GM19023 (cell line): ENCODE results near the gene RANBP1.

Experiments
- ATAC-seq: cut with Tn5 transposase; IDR thresholded peaks from one replicate; pipeline ENCODE4 v1.9.1; 2021; ENCODE audit warnings: mild to moderate bottlenecking, moderate library complexity; ENCODE audit not compliant: unreplicated experiment

RANBP1 gene

GRCh38 chr22:20087319-20088262 lies 28.3 kb upstream of the RANBP1 start:
- no peak for ATAC-seq

DNA sequence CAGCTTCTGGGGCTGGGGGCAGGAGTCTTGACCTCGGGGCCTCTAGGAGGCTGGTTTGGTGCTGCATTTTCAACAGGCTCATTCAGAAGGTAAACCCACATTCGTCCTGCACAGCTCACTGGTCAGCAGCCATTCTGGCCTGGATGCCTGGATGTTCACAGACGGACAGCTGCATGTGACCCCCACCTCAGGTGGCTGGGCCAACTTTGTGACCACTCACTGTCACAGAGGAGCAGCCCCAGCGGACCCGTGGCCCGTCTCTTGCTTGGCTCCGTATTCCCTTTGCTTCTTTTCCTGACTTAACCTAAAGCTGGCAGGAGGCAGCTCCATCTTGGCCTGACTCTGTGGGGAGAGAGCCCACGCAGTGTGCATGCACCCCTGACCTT lies 27.6 kb upstream of the RANBP1 start:
- no peak for ATAC-seq

DNA sequence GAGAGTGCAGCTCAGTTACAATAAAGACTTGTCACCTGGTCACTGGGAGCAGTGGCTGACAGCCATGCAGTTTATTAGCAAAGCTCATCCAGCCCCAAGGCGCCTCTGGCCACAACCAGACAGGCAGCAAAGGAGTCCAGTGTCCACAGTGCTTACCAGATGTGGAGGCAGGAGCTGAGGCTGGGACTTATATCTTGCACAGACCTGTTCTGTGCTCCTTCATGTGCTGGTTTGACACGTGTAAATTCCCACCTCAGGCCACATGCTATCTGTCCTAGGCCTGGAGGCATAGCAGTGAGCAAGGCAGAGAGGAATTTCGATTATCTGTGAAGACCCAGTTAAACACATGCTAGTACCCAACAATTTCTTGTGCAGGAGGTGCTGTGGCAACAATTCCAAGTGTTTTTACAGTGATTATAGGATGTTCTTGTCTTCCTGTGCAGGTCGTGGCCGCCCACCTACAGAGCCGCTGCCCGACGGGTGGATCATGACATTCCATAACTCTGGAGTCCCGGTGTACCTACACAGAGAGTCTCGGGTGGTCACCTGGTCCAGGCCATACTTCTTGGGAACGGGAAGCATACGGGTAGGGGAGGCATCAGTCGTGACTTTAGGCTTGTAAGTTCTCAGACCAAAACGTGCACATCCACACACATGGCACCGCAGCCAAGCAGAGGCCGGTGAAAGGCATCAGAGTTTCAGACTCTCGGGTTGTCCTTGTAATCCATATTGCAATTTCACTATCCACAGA lies 26.5 kb upstream of the RANBP1 start:
- ATAC-seq, result no peak

DNA sequence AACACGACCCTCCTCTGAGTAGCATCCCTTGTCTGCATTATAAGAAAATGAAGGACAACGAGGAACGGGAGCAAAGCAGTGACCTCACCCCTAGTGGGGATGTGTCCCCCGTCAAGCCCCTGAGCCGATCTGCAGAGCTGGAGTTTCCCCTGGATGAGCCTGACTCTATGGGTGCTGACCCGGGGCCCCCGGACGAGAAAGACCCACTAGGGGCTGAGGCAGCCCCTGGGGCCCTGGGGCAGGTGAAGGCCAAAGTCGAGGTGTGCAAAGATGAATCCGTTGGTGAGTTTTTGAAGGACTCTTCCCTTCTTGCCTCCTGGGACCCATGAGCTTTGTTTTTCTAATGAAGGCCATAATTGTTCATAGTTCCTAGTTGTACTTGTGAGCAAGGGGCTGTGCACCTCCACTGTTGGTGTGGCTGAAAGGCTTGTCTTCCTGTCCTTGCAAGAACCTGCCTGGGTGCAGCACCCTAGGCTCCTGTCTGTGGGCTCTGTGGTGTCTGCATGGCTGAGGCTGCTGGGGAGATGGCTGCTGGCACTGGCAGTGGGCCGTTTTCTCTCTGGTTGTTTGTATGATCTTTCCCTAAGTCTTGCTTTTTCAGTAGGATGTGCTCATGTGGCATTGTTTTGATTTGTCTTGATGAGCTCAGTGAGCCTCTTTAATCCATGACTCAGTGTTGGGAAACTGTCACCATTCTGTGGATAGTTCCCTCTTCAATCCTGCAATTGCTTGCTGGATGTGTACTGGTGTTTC lies 25.8 kb upstream of the RANBP1 start:
- ATAC-seq, result no peak

DNA sequence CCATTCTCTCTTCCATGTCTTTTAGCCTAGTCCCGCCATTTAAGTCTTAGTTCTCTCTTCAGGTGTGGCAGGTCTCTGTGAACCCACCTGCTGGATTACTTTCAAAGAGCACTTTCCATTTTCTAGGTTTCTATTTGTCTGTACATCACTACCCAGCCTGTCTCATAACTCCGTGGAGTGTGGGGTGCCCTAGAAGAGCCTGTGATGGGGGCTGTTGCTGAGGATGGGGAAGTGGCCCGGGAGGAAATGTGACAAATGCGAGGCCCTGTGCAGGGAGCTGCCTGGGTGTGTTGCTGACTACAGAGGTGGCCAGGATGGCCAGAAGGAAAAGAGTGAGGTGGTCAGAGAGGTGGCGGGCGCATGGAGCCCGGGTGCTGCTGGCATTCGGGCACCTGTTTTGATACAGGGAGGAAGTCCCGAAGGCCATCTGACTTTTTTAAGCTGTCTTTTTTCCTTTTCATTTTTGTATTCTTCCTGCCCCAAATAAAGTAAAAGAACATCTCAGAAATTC lies 25.1 kb upstream of the RANBP1 start:
- ATAC-seq, result no peak

GRCh38 chr22:20091690-20092476 lies 24.0 kb upstream of the RANBP1 start:
- ATAC-seq, result no peak

DNA sequence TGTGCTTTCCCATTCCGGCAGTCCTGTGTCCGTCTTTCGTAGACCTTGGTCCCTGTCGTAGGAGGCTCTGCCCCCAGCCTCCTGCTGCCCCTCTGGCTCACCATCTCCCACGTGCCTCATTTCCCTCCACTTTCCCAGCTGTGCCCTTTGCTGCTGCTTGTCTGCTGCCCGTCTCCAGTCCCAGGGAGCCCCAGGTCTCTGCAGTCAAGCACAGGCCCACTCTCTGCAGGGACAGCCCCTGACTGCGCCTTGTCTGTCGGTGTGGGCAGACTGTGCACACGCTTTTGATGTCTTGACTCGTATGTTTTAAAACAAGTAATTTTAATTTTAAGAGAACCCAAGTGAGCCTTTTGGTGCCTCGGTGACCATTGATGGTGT lies 23.4 kb upstream of the RANBP1 start:
- no peak for ATAC-seq

DNA sequence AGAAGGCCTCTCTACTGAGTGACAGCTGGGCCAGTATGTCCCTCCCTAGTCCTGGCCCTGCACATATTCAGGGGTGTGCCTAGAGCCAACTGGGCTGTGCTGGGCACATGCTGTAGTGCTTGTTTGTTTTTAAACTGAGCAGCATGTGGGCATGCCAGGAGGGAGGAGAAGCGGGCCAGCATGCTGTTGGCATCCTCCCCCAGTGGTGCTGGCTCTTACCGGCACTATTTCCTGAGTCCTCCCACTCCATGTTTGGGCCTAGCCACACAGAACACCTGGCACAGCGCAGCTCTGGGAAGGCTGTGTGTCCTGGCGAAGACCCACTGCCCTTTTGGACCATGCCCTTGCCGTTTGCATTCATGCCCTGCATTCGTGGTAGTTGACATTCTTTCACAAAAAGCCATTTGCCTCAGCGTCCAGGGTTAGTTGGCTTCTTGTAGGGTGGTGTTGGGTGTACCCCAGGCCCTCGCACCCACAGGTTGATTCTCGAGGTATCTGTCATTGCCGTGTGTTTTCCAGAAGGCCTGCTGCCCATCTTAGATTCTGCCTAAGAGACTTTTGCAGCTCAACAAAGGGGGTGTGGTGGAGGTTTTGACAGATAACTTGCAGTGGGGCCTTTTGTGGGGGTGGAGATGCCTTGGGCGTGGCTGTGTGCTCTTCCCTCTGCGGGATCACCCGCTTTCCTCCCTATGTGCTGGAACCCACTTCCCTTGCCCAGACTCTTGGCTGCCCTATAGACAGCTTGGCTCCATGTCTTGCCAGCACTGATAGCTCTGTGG lies 22.3 kb upstream of the RANBP1 start:
- no peak for ATAC-seq

- no peak for ATAC-seq
Observed at GRCh38 chr22:20094197-20094807, 21.6 kb upstream of the RANBP1 start.

DNA sequence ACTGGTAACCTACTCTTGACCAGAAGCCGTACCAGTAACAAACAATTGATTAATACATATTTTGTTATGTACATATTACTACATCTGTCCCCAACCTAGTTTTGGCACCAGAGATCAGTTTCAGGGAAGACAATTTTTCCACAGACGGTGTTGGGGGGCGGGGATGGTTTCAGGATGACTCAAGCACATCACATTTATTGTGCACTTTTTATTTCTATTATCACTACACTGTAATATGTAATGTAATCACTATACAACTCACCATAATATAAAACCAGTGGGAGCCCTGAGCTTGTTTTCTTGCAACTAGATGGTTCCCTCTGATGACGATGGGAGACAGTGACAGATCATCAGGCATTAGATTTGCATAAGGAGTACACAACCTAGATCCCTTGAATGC lies 20.4 kb upstream of the RANBP1 start:
- no peak for ATAC-seq

- no peak for ATAC-seq
Observed at GRCh38 chr22:20096574-20097420, 19.1 kb upstream of the RANBP1 start.

DNA sequence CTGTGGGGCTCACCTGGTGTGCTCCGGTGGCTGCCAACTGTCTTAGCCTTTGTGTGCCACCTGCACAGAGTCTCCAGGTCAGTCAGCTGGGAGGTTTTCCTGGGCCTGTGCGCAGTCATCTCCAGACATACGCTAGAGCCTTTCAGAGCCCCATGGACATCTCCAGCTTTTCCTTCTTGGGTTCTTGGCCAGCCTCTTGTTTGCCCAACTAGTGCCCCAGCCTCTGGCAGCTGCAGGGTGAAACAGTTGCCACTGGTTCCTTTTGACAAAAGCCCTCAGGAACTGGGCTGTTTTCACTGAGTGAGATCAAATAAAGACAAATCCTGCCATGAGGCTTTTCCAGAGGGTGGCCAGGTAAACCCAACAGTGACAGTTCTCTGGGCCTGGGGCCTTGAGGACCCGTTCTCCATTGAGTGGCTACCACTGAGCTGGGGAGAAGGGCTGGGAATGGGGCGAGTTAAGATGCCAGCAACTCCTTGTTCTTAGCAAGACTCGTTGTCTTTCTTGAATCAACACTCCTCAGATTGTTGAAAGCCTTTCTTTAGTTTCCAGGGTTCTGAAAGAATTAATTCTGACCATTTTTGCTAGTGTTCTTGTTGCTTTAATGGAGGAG lies 16.7 kb upstream of the RANBP1 start:
- no peak for ATAC-seq

DNA sequence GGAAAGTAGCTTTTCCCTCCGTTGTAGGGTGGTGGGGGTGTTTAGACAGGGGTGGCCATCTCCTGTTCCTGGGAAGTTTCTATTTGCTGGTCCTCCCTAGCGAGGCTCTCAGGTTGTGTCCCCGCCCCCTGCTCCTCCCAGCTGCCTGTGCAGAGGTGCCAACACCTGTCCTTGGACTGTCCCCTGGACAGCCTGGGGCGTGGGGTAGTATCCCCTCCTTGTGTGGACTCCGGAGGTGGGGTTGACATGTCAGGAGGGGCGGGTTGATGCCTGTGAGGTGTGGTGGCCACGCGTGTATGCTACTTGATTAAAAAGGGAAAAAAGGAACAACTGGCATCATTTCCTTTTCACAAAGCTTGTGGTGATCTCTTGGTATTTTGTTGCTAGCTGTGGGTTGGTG lies 14.3 kb upstream of the RANBP1 start:
- no peak for ATAC-seq

DNA sequence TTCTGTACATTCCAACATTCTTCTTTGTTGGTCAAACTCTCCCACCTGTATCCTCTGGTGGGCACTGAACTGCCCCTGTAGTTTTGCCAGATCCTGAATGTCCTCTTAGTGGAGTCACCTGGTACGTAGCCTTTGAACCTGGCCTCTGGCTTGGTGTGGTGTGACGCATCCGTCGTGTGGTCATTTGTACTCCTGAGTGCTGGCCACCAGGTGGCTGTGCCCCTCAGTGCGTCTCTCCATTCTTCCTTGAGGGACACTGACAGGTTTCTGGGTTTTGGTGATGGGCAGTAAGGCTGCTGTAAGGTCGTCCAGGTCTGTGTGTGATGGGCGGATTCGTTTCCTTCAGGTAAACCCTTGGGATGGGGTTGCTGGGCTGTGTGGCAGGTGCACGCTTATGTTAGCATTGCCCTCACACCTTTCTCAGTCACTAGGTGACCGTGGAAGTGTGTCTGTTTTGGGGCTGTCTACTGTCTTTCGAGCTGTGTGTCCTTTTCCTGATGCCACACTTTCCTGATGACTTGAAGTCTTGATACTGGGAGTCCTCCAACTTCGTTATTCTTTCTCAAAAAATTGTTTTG lies 13.6 kb upstream of the RANBP1 start:
- no peak for ATAC-seq

- ATAC-seq, result no peak
Observed at GRCh38 chr22:20105456-20106204, 10.3 kb upstream of the RANBP1 start.

GRCh38 chr22:20106205-20106848 lies 9.6 kb upstream of the RANBP1 start:
- no peak for ATAC-seq
